ENCODE results near the gene LMO1.

LMO1 gene

GRCh38 chr11:8230921-8231847, 32.5 kb downstream of the LMO1 start:
- in situ Hi-C loops (cut with MboI; ENCODE audit: low sequenced_read_pairs, unreplicated experiment), result no loop called here
- TF ChIP-seq CTCF (IDR thresholded peaks at IDR 0.05; ENCODE audit: borderline replicate concordance, control extremely low read depth, extremely low read depth, insufficient read depth, missing control alignments), result no peak
- no peak for DNase-seq (ENCODE audit: low spot score)

GRCh38 chr11:8230178-8230859, 33.4 kb downstream of the LMO1 start:
- in situ Hi-C loops (cut with MboI; ENCODE audit: low sequenced_read_pairs, unreplicated experiment), result no loop called here
- no peak for DNase-seq (ENCODE audit: low spot score)
- no peak for TF ChIP-seq CTCF (IDR thresholded peaks at IDR 0.05; ENCODE audit: borderline replicate concordance, control extremely low read depth, extremely low read depth, insufficient read depth, missing control alignments)

GRCh38 chr11:8229299-8230177, 34.1 kb downstream of the LMO1 start:
- no peak for TF ChIP-seq CTCF (IDR thresholded peaks at IDR 0.05; ENCODE audit: borderline replicate concordance, control extremely low read depth, extremely low read depth, insufficient read depth, missing control alignments)
- in situ Hi-C loops (cut with MboI; ENCODE audit: low sequenced_read_pairs, unreplicated experiment), result loop anchor here (10.0 kb wide), 1 partner anchor 335 kb away; no protein-coding TSS in a partner anchor
- no peak for DNase-seq (ENCODE audit: low spot score)

GRCh38 chr11:8228231-8228630, 35.4 kb downstream of the LMO1 start:
- in situ Hi-C loops (cut with MboI; ENCODE audit: low sequenced_read_pairs, unreplicated experiment), result loop anchor here (10.0 kb wide), 1 partner anchor 337 kb away; no protein-coding TSS in a partner anchor
- DNase-seq (ENCODE audit: low spot score), result no peak
- no peak for TF ChIP-seq CTCF (IDR thresholded peaks at IDR 0.05; ENCODE audit: borderline replicate concordance, control extremely low read depth, extremely low read depth, insufficient read depth, missing control alignments)

GRCh38 chr11:8227156-8228152, 36.2 kb downstream of the LMO1 start:
- in situ Hi-C loops (cut with MboI; ENCODE audit: low sequenced_read_pairs, unreplicated experiment), result loop anchor here (10.0 kb wide), 1 partner anchor 337 kb away; no protein-coding TSS in a partner anchor
- no peak for TF ChIP-seq CTCF (IDR thresholded peaks at IDR 0.05; ENCODE audit: borderline replicate concordance, control extremely low read depth, extremely low read depth, insufficient read depth, missing control alignments)
- no peak for DNase-seq (ENCODE audit: low spot score)
